ENCODE measurements around the gene GNG13. TPM values are rescaled to one million over a fixed set of nuclear protein-coding genes. Genes with fewer than 3 reads are reported as not detected.

Gene GNG13
- total and polyA plus RNA-seq, 7 donors: not detected

DNA sequence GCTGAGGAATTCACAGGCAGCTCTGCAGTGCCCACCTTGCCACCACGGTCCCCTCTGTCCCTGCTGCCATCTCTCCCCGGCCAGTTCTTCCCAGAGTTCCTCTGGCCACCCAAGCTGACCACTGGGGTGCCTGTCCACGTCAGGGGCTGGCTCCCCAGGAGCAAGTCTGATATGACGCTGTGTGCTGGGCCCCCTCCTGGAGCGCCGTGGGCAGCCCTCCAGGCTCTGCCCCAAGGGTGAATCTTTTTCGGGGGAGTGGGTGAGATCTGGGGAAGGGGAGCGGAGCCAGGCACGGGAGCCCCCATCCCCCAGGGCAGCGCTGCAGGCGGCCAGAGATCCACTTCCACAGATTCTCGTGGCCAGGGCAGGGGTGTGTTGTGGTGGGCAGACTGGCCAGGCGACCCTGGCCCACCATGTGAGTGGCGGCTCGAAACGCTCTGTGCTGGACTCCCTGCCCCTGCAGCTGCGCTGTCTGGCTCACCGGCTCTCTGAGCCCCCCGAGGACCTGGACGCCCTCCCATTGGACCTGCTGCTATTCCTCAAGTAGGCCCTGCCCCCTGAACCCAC, 36.3 kb downstream of the GNG13 start:
- H3K27me3 ChIP-seq (ENCODE audit: insufficient read depth in 3 of 3, low read length in 2 of 3): peaks cover 0 to 50% (median 12%) of the 10 kb centered on the region in 3 donors
- H3K4me1 ChIP-seq: no peaks in the 10 kb centered on the region
- intact Hi-C loops (cut with DNase I): no loop called here
- TF ChIP-seq, protein P1, sequence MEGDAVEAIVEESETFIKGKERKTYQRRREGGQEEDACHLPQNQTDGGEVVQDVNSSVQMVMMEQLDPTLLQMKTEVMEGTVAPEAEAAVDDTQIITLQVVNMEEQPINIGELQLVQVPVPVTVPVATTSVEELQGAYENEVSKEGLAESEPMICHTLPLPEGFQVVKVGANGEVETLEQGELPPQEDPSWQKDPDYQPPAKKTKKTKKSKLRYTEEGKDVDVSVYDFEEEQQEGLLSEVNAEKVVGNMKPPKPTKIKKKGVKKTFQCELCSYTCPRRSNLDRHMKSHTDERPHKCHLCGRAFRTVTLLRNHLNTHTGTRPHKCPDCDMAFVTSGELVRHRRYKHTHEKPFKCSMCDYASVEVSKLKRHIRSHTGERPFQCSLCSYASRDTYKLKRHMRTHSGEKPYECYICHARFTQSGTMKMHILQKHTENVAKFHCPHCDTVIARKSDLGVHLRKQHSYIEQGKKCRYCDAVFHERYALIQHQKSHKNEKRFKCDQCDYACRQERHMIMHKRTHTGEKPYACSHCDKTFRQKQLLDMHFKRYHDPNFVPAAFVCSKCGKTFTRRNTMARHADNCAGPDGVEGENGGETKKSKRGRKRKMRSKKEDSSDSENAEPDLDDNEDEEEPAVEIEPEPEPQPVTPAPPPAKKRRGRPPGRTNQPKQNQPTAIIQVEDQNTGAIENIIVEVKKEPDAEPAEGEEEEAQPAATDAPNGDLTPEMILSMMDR (IDR thresholded peaks at IDR 0.05): no peak
- H3K9me3 ChIP-seq: no peaks in the 10 kb centered on the region
- ATAC-seq (no peak), DNase-seq (no peak)
- WGBS, 3 donors: 50 to 53% (median 52%) methylated on average over 13 to 20 of the region's 20 CpGs
- H3K4me3 ChIP-seq: no peak overlapping the region
- no peaks in the 10 kb centered on the region for H3K36me3 ChIP-seq (ENCODE audit: insufficient read depth in 1 of 2, low read depth in 1 of 2)
- no peak overlapping the region for H3K27ac ChIP-seq

DNA sequence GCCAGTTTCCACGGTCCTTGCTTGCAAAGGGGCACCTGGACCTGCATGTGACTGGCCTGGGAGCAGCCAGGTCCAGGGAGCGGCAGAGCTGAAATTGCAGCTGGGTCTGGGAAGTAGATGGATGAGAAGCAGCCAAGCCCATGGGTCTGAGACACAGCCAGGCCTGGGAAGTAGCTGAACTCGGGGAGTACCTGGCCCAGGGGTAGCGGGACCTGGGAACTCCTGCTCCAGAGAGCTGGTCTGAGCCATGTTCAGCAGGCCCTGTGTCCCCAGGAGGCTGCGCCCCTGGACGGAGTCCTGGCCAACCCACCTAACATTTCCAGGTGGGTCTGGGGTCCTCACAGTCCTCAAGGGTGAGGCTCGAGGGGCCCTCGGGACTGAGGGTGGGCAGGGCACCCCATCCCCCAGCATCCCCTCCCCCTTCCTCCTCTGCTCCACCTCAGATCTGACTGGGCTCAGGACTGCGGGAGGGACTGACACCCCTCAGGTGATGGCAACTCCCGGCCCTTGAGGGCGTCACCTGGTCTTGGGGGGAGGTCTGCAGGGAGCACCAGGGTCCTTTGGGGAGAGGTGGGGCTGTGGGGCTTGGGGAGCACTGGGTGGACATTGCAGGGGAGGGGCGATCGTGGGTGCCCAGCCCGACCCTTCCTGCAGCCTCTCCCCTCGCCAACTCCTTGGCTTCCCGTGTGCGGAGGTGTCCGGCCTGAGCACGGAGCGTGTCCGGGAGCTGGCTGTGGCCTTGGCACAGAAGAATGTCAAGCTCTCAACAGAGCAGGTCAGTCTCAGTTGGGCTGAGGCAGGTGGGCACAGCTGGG, 37.0 kb downstream of the GNG13 start:
- no peak for ATAC-seq
- TF ChIP-seq, protein P1 (IDR thresholded peaks at IDR 0.05): no peak
- Histone ChIP-seq H3K36me3 (ENCODE audit: insufficient read depth in 1 of 2, low read depth in 1 of 2) (no peaks in the 10 kb centered on the region), H3K27me3 (ENCODE audit: insufficient read depth in 3 of 3, low read length in 2 of 3) (peaks cover 0 to 50% (median 16%) of the 10 kb centered on the region in 3 donors), H3K4me1 (no peaks in the 10 kb centered on the region), H3K9me3 (no peaks in the 10 kb centered on the region), H3K27ac (no peak overlapping the region), H3K4me3 (no peak overlapping the region)
- DNase-seq: no peak
- intact Hi-C loops (cut with DNase I): no loop called here
- 60 to 64% (median 61%) methylated on average over 12 to 21 of the region's 21 CpGs for WGBS, 3 donors

DNA sequence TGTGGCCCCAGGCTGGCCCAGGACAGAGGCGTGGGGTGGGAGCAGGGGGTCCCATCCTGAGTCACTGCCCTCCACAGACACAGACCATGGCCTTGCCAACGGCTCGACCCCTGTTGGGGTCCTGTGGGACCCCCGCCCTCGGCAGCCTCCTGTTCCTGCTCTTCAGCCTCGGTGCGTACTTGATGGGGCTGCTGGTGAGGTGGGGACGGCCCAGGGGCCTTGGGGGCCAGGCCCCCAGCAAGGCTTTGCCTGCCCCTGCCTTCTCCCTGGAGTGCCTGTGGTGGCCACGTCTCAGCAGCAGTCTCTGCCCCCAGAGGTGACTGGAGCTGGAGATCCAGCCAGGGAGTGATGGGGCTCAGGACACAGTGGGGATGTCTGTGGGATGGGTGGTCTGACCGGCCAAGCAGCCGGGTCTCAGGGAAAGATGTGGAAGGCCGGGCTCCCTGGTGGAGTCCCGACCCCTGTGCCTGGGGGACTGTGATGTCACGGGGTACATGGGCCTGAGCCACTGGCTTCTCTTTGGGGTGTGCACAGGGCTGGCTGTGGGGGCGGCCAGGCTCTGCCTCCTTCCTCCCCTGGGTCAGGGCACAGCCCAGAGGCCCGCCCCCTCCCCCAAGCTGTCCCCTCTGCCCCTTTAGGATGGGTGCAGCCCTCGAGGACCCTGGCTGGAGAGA, 37.8 kb downstream of the GNG13 start:
- DNase-seq: no peak
- H3K27me3 ChIP-seq (ENCODE audit: insufficient read depth in 3 of 3, low read length in 2 of 3): peaks cover 0 to 44% (median 12%) of the 10 kb centered on the region in 3 donors
- TF ChIP-seq, protein P1 (IDR thresholded peaks at IDR 0.05): no peak
- ATAC-seq: no peak
- no peaks in the 10 kb centered on the region for H3K36me3 ChIP-seq (ENCODE audit: insufficient read depth in 1 of 2, low read depth in 1 of 2)
- H3K4me3 ChIP-seq: no peak overlapping the region
- H3K27ac ChIP-seq: no peak overlapping the region
- WGBS, 3 donors: 61 to 66% (median 63%) methylated on average over 12 to 17 of the region's 17 CpGs
- no peaks in the 10 kb centered on the region for H3K4me1 ChIP-seq
- intact Hi-C loops (cut with DNase I): no loop called here
- no peaks in the 10 kb centered on the region for H3K9me3 ChIP-seq

DNA sequence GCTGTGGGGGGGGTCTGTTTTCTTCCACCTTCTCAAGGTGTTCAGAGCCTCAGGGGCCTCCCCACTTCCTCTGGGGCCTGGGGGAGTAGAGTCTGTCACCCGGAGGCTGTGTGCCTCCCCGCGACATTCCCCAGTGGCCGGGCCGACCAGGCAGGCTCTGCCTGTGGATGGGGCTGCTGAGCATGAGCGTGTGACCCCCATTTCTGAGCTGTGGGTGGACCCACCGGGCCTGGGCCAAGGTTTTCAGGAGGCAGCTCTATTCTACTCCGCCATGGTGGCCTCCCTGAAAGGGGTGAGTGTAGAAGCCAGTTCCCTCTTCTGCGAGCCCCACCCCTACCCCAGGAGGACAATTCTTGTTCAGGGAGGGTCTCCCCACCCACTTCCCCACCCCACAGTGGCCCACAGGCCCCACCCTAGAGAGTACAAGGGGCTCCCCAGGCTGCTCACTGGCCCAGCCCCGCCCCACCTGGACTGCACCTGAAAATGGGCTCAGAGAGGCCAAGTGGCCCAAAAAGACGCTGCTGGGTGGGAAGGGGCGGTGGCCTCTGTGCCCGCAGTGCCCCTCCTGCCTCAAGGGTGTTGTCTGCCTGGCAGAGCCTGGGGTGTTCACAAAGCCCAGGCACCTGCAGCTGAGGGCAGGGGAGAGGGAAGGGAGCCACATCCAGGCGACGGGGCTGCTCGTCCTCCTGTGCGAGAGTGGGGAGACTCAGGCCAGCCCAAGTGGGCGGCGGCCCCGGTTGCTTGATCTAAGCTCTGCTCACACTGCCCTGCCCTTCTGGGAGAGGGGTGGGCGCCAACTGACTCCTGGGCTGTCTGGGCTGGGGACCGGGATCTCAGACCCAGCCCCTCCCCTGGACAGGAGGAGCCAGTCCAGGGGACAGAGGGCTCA, 38.7 kb downstream of the GNG13 start:
- Histone ChIP-seq H3K27me3 (ENCODE audit: insufficient read depth in 3 of 3, low read length in 2 of 3) (peaks cover 0 to 44% (median 12%) of the 10 kb centered on the region in 3 donors), H3K4me3 (no peak overlapping the region), H3K9me3 (no peaks in the 10 kb centered on the region), H3K36me3 (ENCODE audit: insufficient read depth in 1 of 2, low read depth in 1 of 2) (no peaks in the 10 kb centered on the region), H3K4me1 (no peaks in the 10 kb centered on the region), H3K27ac (no peak overlapping the region)
- TF ChIP-seq, protein P1 (IDR thresholded peaks at IDR 0.05): no peak
- intact Hi-C loops (cut with DNase I): no loop called here
- WGBS, 3 donors: 52 to 59% (median 59%) methylated on average over 19 to 22 of the region's 22 CpGs
- DNase-seq (no peak), ATAC-seq (no peak)

All from psoas muscle (tissue), 8 donors.